ENCODE measurements around the gene AEBP2. TPM values are rescaled to one million over a fixed set of nuclear protein-coding genes. Genes with fewer than 3 reads are reported as not detected.

Gene AEBP2
- total and polyA plus RNA-seq, 2 of the 8 experiments (the other 6 are each of a cell fraction or from before 2014, with no cell fraction given): 13.6 to 61.4 TPM

GRCh38 chr12:19515179-19515578 is 75.9 kb downstream of the AEBP2 start:
- H3K4me1 ChIP-seq (replicated peaks in 1 of 4; ENCODE audit: control insufficient read depth in 3 of 4, insufficient read depth in 4 of 4, low read length in 3 of 4): peaks cover 0 to 13% (median 2%) of the 10 kb centered on the region in 4 experiments; a peak in 4 of 7 replicates
- H2BK15ac ChIP-seq (ENCODE audit: low read length): no peak overlapping the region
- H3K79me2 ChIP-seq (ENCODE audit: control insufficient read depth in 1 of 2, insufficient read depth in 2 of 2, low read length in 2 of 2): peaks cover 0 to 48% of the 10 kb centered on the region in 2 experiments; a peak in 3 of 4 replicates
- 0 out of 4 replicates have a peak overlapping the region, but pooled peaks of 1 of the 2 experiments have one; percentile 25 for H3K4me2 ChIP-seq (ENCODE audit: insufficient read depth in 1 of 2, low read depth in 2 of 2, low read length in 2 of 2)
- peaks cover 0 to 50% (median 10%) of the 10 kb centered on the region in 4 experiments; a peak in 4 of 8 replicates for H3K36me3 ChIP-seq (ENCODE audit: control insufficient read depth in 2 of 4, insufficient read depth in 4 of 4, low read length in 3 of 4)
- no peak for FAIRE-seq
- CTCF ChIA-PET (ENCODE audit: partially characterized antibody): interaction anchor here (0.5 to 1.1 kb wide), 2 partner anchors 128 to 142 kb away, joined by 3 read pairs; no protein-coding TSS in a partner anchor
- H2BK12ac ChIP-seq (ENCODE audit: low read depth, low read length): no peak overlapping the region
- H4K20me1 ChIP-seq (replicated peaks in 1 of 2; ENCODE audit: control insufficient read depth in 1 of 2, insufficient read depth in 2 of 2, low read length in 2 of 2): peaks cover 0 to 1% of the 10 kb centered on the region in 2 experiments
- H4K91ac ChIP-seq (replicated peaks; ENCODE audit: insufficient read length, low read length): no peak overlapping the region
- no peak overlapping the region for H3K23ac ChIP-seq (ENCODE audit: insufficient read length)
- TF ChIP-seq BACH1 (IDR thresholded peaks at IDR 0.05; ENCODE audit: low read length) (peak; percentile 90), MAFK (IDR thresholded peaks at IDR 0.05; ENCODE audit: low read depth, low read length) (peak; percentile 74), POLR2A (IDR thresholded peaks at IDR 0.05; ENCODE audit: control extremely low read depth in 1 of 2, low read depth in 2 of 2, low read length in 2 of 2) (no peak)
- H3K4me3 ChIP-seq (ENCODE audit: extremely low read depth in 1 of 4, insufficient read depth in 2 of 4, low read depth in 3 of 4, low read length in 4 of 4): no peak overlapping the region
- no peak overlapping the region for H3K9ac ChIP-seq (replicated peaks in 1 of 4; ENCODE audit: extremely low read depth in 1 of 4, low read depth in 3 of 4, low read length in 3 of 4)
- no peak overlapping the region for H3K4ac ChIP-seq (replicated peaks; ENCODE audit: insufficient read length, low read depth, low read length)
- no peak overlapping the region for H2BK120ac ChIP-seq (replicated peaks; ENCODE audit: low read depth, low read length)
- H3K79me1 ChIP-seq (ENCODE audit: low read depth, low read length): peaks cover 6% of the 10 kb centered on the region; the same call in 1 of the 2 replicates
- H3K23me2 ChIP-seq (ENCODE audit: low read depth, low read length): no peaks in the 10 kb centered on the region
- no peak overlapping the region for H2AK5ac ChIP-seq (ENCODE audit: low read depth, low read length)
- H3K27me3 ChIP-seq (replicated peaks in 1 of 4; ENCODE audit: control insufficient read depth in 3 of 4, extremely low read depth in 1 of 4, insufficient read depth in 3 of 4, low read length in 3 of 4): no peaks in the 10 kb centered on the region
- no peak overlapping the region for H2AFZ ChIP-seq (ENCODE audit: low read length)
- H3K9me3 ChIP-seq (ENCODE audit: insufficient read depth in 2 of 2, low read depth in 1 of 2, low read length in 1 of 2): no peaks in the 10 kb centered on the region
- WGBS, 2 experiments (ENCODE audit: extremely low coverage in 1 of 2, insufficient coverage in 1 of 2, insufficient read length in 1 of 2, insufficient replicate concordance in 2 of 2, low coverage in 1 of 2, low lambda C conversion rate in 2 of 2, missing lambda C conversion rate in 1 of 2): 68% methylated on average over 5 of the region's 5 CpGs; no CpG with 5 or more reads in 1 of the 2 experiments
- no peak overlapping the region for H2BK20ac ChIP-seq (ENCODE audit: low read length)
- H3K27ac ChIP-seq (ENCODE audit: low read depth, low read length): no peak overlapping the region
- POLR2A ChIA-PET (ENCODE audit: partially characterized antibody): interaction anchor here (0.8 to 5.1 kb wide), 4 partner anchors 8 to 12 kb away, joined by 3 to 20 read pairs (median 4); no protein-coding TSS in a partner anchor
- no peak overlapping the region for H3K56ac ChIP-seq (replicated peaks; ENCODE audit: insufficient read length, low read depth, low read length)
- no peak overlapping the region for H4K8ac ChIP-seq (ENCODE audit: extremely low read depth, insufficient read depth, low read length)
- no peak overlapping the region for H3K18ac ChIP-seq (ENCODE audit: extremely low read depth, low read length)
- peak overlapping the region; percentile 78 for H4K5ac ChIP-seq (ENCODE audit: insufficient read length, low read depth, low read length)
- no peak overlapping the region for H2BK5ac ChIP-seq (ENCODE audit: low read depth, low read length)
- no peak overlapping the region for H3K14ac ChIP-seq (ENCODE audit: insufficient read length)
- no peak for DNase-seq (ENCODE audit: low read depth in 1 of 2, low spot score in 2 of 2)

Data from H1 (cell line).